ENCODE results near the gene FGF7.

FGF7 gene

DNA sequence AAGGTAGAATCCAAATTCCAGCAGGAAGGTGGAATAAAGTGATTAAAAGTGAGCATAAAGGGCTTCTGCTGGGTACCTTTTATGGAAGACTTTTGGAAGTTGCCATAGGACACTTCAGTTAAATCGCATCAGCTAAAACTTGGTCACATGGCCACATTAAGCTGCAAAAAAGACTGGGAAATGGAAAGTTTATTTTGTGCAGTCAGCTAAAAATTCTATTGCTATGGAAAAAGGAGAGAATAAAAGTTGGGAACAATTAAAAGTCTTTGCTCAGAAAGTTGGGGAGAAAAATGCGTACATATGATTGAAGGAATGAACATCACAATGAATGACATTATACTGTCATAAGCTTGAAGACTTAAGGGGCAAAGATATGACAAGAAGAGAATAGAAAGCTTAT lies 49.3 kb downstream of the FGF7 start:
- TF ChIP-seq SIN3A (IDR thresholded peaks at IDR 0.05; ENCODE audit: borderline replicate concordance, insufficient read depth, low read length): no peak
- TF ChIP-seq, protein P1, sequence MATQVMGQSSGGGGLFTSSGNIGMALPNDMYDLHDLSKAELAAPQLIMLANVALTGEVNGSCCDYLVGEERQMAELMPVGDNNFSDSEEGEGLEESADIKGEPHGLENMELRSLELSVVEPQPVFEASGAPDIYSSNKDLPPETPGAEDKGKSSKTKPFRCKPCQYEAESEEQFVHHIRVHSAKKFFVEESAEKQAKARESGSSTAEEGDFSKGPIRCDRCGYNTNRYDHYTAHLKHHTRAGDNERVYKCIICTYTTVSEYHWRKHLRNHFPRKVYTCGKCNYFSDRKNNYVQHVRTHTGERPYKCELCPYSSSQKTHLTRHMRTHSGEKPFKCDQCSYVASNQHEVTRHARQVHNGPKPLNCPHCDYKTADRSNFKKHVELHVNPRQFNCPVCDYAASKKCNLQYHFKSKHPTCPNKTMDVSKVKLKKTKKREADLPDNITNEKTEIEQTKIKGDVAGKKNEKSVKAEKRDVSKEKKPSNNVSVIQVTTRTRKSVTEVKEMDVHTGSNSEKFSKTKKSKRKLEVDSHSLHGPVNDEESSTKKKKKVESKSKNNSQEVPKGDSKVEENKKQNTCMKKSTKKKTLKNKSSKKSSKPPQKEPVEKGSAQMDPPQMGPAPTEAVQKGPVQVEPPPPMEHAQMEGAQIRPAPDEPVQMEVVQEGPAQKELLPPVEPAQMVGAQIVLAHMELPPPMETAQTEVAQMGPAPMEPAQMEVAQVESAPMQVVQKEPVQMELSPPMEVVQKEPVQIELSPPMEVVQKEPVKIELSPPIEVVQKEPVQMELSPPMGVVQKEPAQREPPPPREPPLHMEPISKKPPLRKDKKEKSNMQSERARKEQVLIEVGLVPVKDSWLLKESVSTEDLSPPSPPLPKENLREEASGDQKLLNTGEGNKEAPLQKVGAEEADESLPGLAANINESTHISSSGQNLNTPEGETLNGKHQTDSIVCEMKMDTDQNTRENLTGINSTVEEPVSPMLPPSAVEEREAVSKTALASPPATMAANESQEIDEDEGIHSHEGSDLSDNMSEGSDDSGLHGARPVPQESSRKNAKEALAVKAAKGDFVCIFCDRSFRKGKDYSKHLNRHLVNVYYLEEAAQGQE (IDR thresholded peaks at IDR 0.05; ENCODE audit: insufficient read depth in 1 of 2, low read depth in 2 of 2, low read length in 2 of 2): no peak
- TF ChIP-seq FOXP2 (optimal IDR thresholded peaks at IDR 0.05; ENCODE audit: borderline replicate concordance, extremely low read depth, extremely low read length, insufficient read depth): no peak
- no peak for TF ChIP-seq TAF1 (IDR thresholded peaks at IDR 0.05; ENCODE audit: borderline replicate concordance, insufficient read depth, low read length)
- TF ChIP-seq POLR2AphosphoS5 (IDR thresholded peaks at IDR 0.05; ENCODE audit: low read depth, low read length): no peak

DNA sequence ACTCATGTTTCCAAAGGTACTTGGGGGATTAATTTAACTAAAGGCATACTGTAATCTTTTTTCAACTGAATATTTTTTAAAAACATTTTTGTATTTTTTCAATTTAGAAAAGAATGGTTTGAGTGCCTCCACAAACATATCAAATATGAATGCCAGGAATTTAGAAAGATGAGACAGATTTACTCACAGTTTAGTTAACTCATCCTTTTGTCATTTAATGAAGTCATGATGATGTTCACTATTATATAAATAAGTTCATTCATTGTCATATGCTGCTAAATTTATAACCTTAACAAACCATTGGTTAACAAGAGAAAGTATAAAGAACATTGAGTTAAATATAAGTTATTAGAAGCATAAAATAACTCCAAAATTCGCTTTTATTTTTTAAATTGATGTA lies 50.0 kb downstream of the FGF7 start:
- TF ChIP-seq POLR2AphosphoS5 (IDR thresholded peaks at IDR 0.05; ENCODE audit: low read depth, low read length) (no peak), FOXP2 (optimal IDR thresholded peaks at IDR 0.05; ENCODE audit: borderline replicate concordance, extremely low read depth, extremely low read length, insufficient read depth) (no peak), SIN3A (IDR thresholded peaks at IDR 0.05; ENCODE audit: borderline replicate concordance, insufficient read depth, low read length) (no peak), TAF1 (IDR thresholded peaks at IDR 0.05; ENCODE audit: borderline replicate concordance, insufficient read depth, low read length) (no peak)
- TF ChIP-seq, protein P1 (IDR thresholded peaks at IDR 0.05; ENCODE audit: insufficient read depth in 1 of 2, low read depth in 2 of 2, low read length in 2 of 2): no peak

DNA sequence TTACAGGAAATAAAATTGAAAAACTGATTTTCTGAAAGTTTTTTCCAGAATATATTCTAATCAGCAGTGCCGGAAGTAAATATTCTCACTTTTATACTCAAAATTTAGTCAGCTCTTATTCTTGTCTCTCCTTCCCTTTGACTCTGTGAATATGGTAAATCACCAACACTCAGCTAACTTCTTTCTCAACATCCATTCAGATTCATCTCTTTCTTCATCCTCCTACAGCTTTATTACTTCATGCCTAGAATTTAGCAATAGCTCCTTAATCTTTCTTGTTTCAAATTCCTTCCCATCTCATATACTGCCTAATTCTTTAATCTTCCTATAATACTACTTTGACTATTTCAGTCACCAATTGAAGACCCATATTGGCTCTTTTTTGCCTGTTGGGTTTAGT lies 67.9 kb downstream of the FGF7 start:
- TF ChIP-seq, protein P1 (IDR thresholded peaks at IDR 0.05; ENCODE audit: insufficient read depth in 1 of 2, low read depth in 2 of 2, low read length in 2 of 2): no peak

DNA sequence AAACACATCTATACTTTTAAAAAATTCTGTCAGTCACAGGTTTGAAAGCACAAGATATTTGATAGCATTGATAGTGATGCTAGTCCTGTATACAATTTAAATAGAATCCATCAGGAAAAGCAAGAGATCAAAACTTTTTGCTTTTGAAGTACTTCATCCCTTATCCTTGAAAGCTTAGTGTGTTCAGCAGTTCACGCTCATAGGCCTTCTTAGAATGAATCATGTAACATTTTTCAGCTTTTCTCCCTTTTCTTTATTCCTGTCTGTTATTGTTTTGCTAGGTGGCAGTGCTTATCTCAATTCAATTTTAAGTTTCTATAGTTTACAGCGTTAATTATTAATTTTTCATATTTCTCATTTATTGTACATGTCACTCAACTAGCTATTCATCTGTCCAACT lies 69.1 kb downstream of the FGF7 start:
- TF ChIP-seq POLR2AphosphoS5 (IDR thresholded peaks at IDR 0.05; ENCODE audit: low read depth, low read length) (no peak), SIN3A (IDR thresholded peaks at IDR 0.05; ENCODE audit: borderline replicate concordance, insufficient read depth, low read length) (no peak), FOXP2 (optimal IDR thresholded peaks at IDR 0.05; ENCODE audit: borderline replicate concordance, extremely low read depth, extremely low read length, insufficient read depth) (no peak), TAF1 (IDR thresholded peaks at IDR 0.05; ENCODE audit: borderline replicate concordance, insufficient read depth, low read length) (no peak)
- TF ChIP-seq, protein P1 (IDR thresholded peaks at IDR 0.05; ENCODE audit: insufficient read depth in 1 of 2, low read depth in 2 of 2, low read length in 2 of 2): no peak

DNA sequence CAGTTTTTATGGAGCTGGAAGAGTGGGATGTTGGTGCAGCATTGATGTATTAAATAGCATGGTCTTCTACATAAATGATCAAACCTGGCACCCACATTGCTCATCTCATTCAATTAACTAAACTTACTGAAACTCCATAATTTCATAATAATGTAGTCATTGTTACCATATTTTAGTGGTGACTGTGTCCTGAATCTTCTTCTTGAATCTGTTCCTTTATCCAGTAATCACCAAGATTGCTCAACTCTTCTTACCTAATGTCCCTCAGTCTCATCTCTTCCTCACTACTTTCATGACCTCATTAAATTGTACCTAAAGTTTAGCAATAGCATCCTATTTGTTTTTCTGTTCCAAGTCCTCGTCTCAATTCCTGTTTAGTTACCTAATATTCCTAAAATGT lies 69.8 kb downstream of the FGF7 start:
- no peak for TF ChIP-seq POLR2AphosphoS5 (IDR thresholded peaks at IDR 0.05; ENCODE audit: low read depth, low read length)
- TF ChIP-seq FOXP2 (optimal IDR thresholded peaks at IDR 0.05; ENCODE audit: borderline replicate concordance, extremely low read depth, extremely low read length, insufficient read depth): no peak
- TF ChIP-seq SIN3A (IDR thresholded peaks at IDR 0.05; ENCODE audit: borderline replicate concordance, insufficient read depth, low read length): no peak
- TF ChIP-seq TAF1 (IDR thresholded peaks at IDR 0.05; ENCODE audit: borderline replicate concordance, insufficient read depth, low read length): no peak
- TF ChIP-seq, protein P1 (IDR thresholded peaks at IDR 0.05; ENCODE audit: insufficient read depth in 1 of 2, low read depth in 2 of 2, low read length in 2 of 2): no peak

Measured in PFSK-1 (cell line).